HG02840 (cell line): ENCODE measurements around the gene TNFRSF1A.
"Not testable (repeated sequence)": the region's sequence is repeated elsewhere in the genome, so short reads cannot be mapped to it uniquely, and the experiment has no call there.

Source experiments
- ATAC-seq: cut with Tn5 transposase; IDR thresholded peaks from one replicate; pipeline ENCODE4 v1.9.1; 2021; ENCODE audit warnings: mild to moderate bottlenecking, moderate library complexity, moderate number of reproducible peaks; ENCODE audit not compliant: unreplicated experiment, low FRiP score

TNFRSF1A gene

GRCh38 chr12:6311822-6312528 lies 29.9 kb downstream of the TNFRSF1A start:
- ATAC-seq, result no peak

GRCh38 chr12:6310771-6311610 lies 30.9 kb downstream of the TNFRSF1A start:
- ATAC-seq, result no peak

- no peak for ATAC-seq
These were observed 34.3 kb downstream of the TNFRSF1A start for GRCh38 chr12:6307529-6307928.

- ATAC-seq, result no peak
These were observed 35.2 kb downstream of the TNFRSF1A start for GRCh38 chr12:6306599-6307220.

GRCh38 chr12:6306151-6306550 lies 35.7 kb downstream of the TNFRSF1A start:
- no peak for ATAC-seq

- no peak for ATAC-seq
These were observed 38.8 kb downstream of the TNFRSF1A start for GRCh38 chr12:6303071-6303470.

GRCh38 chr12:6302621-6303020 lies 39.3 kb downstream of the TNFRSF1A start:
- no peak for ATAC-seq

- ATAC-seq, result no peak
These were observed 40.2 kb downstream of the TNFRSF1A start for GRCh38 chr12:6301721-6302120.

GRCh38 chr12:6297170-6297569 lies 44.7 kb downstream of the TNFRSF1A start:
- ATAC-seq, result no peak

- no peak for ATAC-seq
These were observed 46.6 kb downstream of the TNFRSF1A start for GRCh38 chr12:6295094-6295811.

- ATAC-seq, result no peak
These were observed 47.5 kb downstream of the TNFRSF1A start for GRCh38 chr12:6294156-6295093.

GRCh38 chr12:6292606-6293005 lies 49.3 kb downstream of the TNFRSF1A start:
- ATAC-seq, result no peak

GRCh38 chr12:6289906-6290305 lies 52.0 kb downstream of the TNFRSF1A start:
- not testable (repeated sequence) for ATAC-seq

GRCh38 chr12:6289081-6289480 lies 52.8 kb downstream of the TNFRSF1A start:
- ATAC-seq, result not testable (repeated sequence)

GRCh38 chr12:6288235-6288634 lies 53.6 kb downstream of the TNFRSF1A start:
- no peak for ATAC-seq

GRCh38 chr12:6285532-6286306 lies 56.2 kb downstream of the TNFRSF1A start:
- ATAC-seq, result no peak

GRCh38 chr12:6285063-6285477 lies 56.8 kb downstream of the TNFRSF1A start:
- ATAC-seq, result no peak

GRCh38 chr12:6284273-6284672 lies 57.6 kb downstream of the TNFRSF1A start:
- no peak for ATAC-seq

GRCh38 chr12:6282453-6282840 lies 59.4 kb downstream of the TNFRSF1A start:
- ATAC-seq, result no peak
